Psoas muscle (tissue), 8 donors: Measurements from ENCODE around the gene MAPKAPK3. TPM values are rescaled to one million over a fixed set of nuclear protein-coding genes. Genes with fewer than 3 reads are reported as not detected.
A peak's percentile ranks its signal among the peaks of the same experiment; 100 is the strongest.

ENCODE experiments used
- ATAC-seq, 4 donors: fragments of 200-7000 bp; cut with Tn5 transposase; one replicate each; pipeline ENCODE4 v1.9.1; 2020; ENCODE audit warnings: moderate library complexity in 3 of 4, mild to moderate bottlenecking in 2 of 4
- DNase-seq, 2 donors: peaks; one replicate each; pipeline ENCODE4 v3.0.0-alpha.2; 2020
- H3K27ac ChIP-seq: fragments of 200-600 bp; one replicate; pipeline ENCODE4 v1.8.0; 2022
- H3K27me3 ChIP-seq, 3 donors: fragments of 200-600 bp in 1 of 3; one replicate each; pipeline versions ENCODE4 v1.6.1 to v1.8.0; 2013 to 2022; ENCODE audit warnings: low read length in 2 of 3, mild to moderate bottlenecking in 2 of 3, moderate library complexity in 1 of 3; ENCODE audit not compliant: insufficient read depth in 3 of 3
- H3K36me3 ChIP-seq, 2 donors: fragments of 200-600 bp in 1 of 2; one replicate each; pipeline versions ENCODE4 v1.6.1 to v1.8.0; 2013 to 2022; ENCODE audit warnings: low read depth in 1 of 2, mild to moderate bottlenecking in 1 of 2, moderate library complexity in 1 of 2; ENCODE audit not compliant: insufficient read depth in 1 of 2
- H3K4me1 ChIP-seq: fragments of 200-600 bp; one replicate; pipeline ENCODE4 v1.8.0; 2022
- H3K4me3 ChIP-seq: fragments of 200-600 bp; one replicate; pipeline ENCODE4 v1.8.0; 2022; ENCODE audit warnings: mild to moderate bottlenecking
- H3K9me3 ChIP-seq: fragments of 200-600 bp; one replicate; pipeline ENCODE4 v1.8.0; 2022
- CTCF ChIP-seq: fragments of 200-600 bp; IDR thresholded peaks from one replicate; pipeline ENCODE4 v1.8.0; 2022; ENCODE audit warnings: antibody characterized with exemption
- WGBS, 3 donors: extraction: QIAGEN DNeasy Blood & Tissue Kit; methylation state at CpG; one replicate each; pipeline versions ENCODE4 v1.1.6 to v1.1.7; 2013; 5-methylcytosine and 5-hydroxymethylcytosine counted together
- intact Hi-C, 2 donors: fragments of 100-400 bp; cut with DNase I; formaldehyde crosslinking; loops; one replicate each; pipeline versions ENCODE4 v1.11.0 to v1.14.2; 2022
- polyA plus RNA-seq, 3 donors: library from polyadenylated mRNA; stranded (reverse); fragments of 200-250 nt; gene quantifications; one replicate each; pipeline ENCODE4 v1.2.3, GENCODE V29; 2013
- total RNA-seq, 4 donors: library from RNA; stranded (reverse); fragmentation: NEBNext Ultra II Directional in 2 of 4; extraction: Animal tissue kit (Norgen Biotek cat#: 25700) in 2 of 4; gene quantifications; one replicate each; pipeline versions ENCODE4 v1.2.1 to v1.2.4, GENCODE V29; 2021 to 2023
- donor health status: healthy with polysubstance abuse.
- donor health status: DM: no; HTN: no; CAD: no; lungs with moderate emphysema.
- donor health status: Bipolar disorder and iron deficiency.
- donor health status: healthy.
- donor health status: DM: yes; HTN: yes; CAD: no.
- donor health status: DM: no; HTN: no; CAD: no.
- donor health status: DM: no; HTN: no; CAD: no.
- donor health status: DM: yes; HTN: yes; CAD: no.

The MAPKAPK3 gene
- total and polyA plus RNA-seq, 7 donors: 88.2 to 409 (median 249) TPM

DNA sequence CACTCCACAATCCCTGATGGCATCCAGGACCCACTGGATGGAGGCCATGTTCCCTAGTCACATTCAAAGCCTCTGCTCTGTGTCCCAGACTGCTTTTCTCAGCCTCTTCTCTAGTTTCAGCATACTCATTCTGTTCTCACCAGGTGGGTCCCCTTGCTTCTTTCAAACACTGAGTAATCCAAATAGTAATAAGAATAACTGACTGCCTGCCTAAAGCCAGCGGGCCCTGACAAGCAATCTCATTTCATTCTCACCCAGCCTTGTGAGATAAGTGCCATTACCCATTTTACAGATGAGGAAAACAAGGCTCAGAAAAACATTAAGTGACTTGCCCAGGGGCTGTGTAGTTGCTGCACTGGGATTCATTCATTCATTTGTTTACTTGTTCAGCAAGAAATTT, 25.4 kb downstream of the MAPKAPK3 start:
- WGBS, 3 donors: 92 to 95% (median 94%) methylated on average over 1 of the region's 1 CpG
- TF ChIP-seq CTCF: no peak
- Histone ChIP-seq H3K27ac (no peak overlapping the region), H3K4me1 (peaks cover 16% of the 10 kb centered on the region), H3K27me3 (no peaks in the 10 kb centered on the region), H3K9me3 (no peaks in the 10 kb centered on the region), H3K4me3 (no peak overlapping the region), H3K36me3 (peaks cover 14 to 76% of the 10 kb centered on the region in 2 donors)
- DNase-seq (no peak), ATAC-seq (no peak)
- intact Hi-C loops: no loop called here

DNA sequence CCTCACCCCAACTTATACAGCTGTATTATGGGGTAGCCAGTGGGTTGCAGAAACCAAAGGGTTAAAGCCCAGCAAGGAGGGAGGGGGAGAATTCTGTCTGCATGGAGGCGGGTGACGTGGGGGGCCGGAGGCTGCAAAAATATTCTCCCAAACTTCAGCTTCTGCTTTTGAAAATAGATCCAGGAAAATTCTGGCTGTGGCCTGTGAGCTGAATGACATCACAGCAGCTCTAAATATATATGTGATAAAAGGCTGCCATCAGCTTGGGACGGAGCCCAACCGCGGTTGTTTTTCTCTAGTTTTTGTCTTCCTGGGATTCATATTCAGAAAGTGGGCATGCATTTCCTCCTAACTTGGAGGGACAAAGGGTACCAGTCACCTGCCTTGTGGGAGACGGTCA, 27.6 kb downstream of the MAPKAPK3 start:
- H3K27ac ChIP-seq: no peak overlapping the region

GRCh38 chr3:50645378-50645777, 28.4 kb downstream of the MAPKAPK3 start:
- peaks cover 22% of the 10 kb centered on the region for H3K4me1 ChIP-seq
- no peaks in the 10 kb centered on the region for H3K27me3 ChIP-seq
- H3K9me3 ChIP-seq: no peaks in the 10 kb centered on the region
- no peak overlapping the region for H3K4me3 ChIP-seq
- H3K27ac ChIP-seq: no peak overlapping the region
- TF ChIP-seq CTCF: no peak
- WGBS, 3 donors: 83 to 91% (median 84%) methylated on average over 2 of the region's 2 CpGs
- intact Hi-C loops: no loop called here
- H3K36me3 ChIP-seq: peaks cover 17 to 84% of the 10 kb centered on the region in 2 donors
- DNase-seq (no peak), ATAC-seq (no peak)

More for the DNA sequence above, 27.6 kb downstream of the MAPKAPK3 start:
- TF ChIP-seq CTCF: no peak
- peaks cover 14% of the 10 kb centered on the region for H3K4me1 ChIP-seq
- H3K4me3 ChIP-seq: no peak overlapping the region
- no peaks in the 10 kb centered on the region for H3K9me3 ChIP-seq
- intact Hi-C loops: no loop called here
- H3K27me3 ChIP-seq: no peaks in the 10 kb centered on the region
- H3K36me3 ChIP-seq: peaks cover 17 to 90% of the 10 kb centered on the region in 2 donors
- DNase-seq (no peak), ATAC-seq (no peak)
- 65 to 73% (median 71%) methylated on average over 7 of the region's 7 CpGs for WGBS, 3 donors

- ATAC-seq: no peak
- H3K27me3 ChIP-seq: no peaks in the 10 kb centered on the region
- H3K4me3 ChIP-seq: no peak overlapping the region
- TF ChIP-seq CTCF: no peak
- intact Hi-C loops: no loop called here
- 64 to 68% (median 67%) methylated on average over 6 of the region's 6 CpGs for WGBS, 3 donors
- peaks cover 11 to 55% of the 10 kb centered on the region in 2 donors for H3K36me3 ChIP-seq
- peak overlapping the region; percentile 61 for H3K27ac ChIP-seq
- peaks cover 30% of the 10 kb centered on the region for H3K4me1 ChIP-seq
- no peaks in the 10 kb centered on the region for H3K9me3 ChIP-seq
- DNase-seq: no peak
Observed at GRCh38 chr3:50648313-50648712, 31.4 kb downstream of the MAPKAPK3 start.

GRCh38 chr3:50648944-50649343, 32.0 kb downstream of the MAPKAPK3 start:
- Histone ChIP-seq H3K9me3 (no peaks in the 10 kb centered on the region), H3K36me3 (peaks cover 11 to 49% of the 10 kb centered on the region in 2 donors), H3K4me1 (peaks cover 30% of the 10 kb centered on the region), H3K27ac (peak overlapping the region; percentile 61), H3K27me3 (no peaks in the 10 kb centered on the region), H3K4me3 (no peak overlapping the region)
- DNase-seq (no peak), ATAC-seq (peak in 2 of 4 donors; percentile 1)
- WGBS, 3 donors: 53 to 68% (median 61%) methylated on average over 2 of the region's 2 CpGs
- intact Hi-C loops: no loop called here
- no peak for TF ChIP-seq CTCF
